Adipocyte (in vitro differentiated cells): ENCODE measurements around the gene MLN.

Experiments
- DNase-seq: peaks from one replicate; pipeline ENCODE4 v3.0.0-alpha.2; 2015; ENCODE audit warnings: low read depth
- H3K27me3 ChIP-seq: replicated peaks from 2 replicates; pipeline ENCODE4 v1.7.0; 2013; ENCODE audit warnings: mild to moderate bottlenecking, low read length, moderate library complexity; ENCODE audit not compliant: control insufficient read depth, insufficient read depth
- H3K36me3 ChIP-seq: 2 replicates; pipeline ENCODE4 v1.7.0; 2013; ENCODE audit warnings: low read length, mild to moderate bottlenecking, moderate library complexity; ENCODE audit not compliant: control insufficient read depth, insufficient read depth, severe bottlenecking
- H3K4me1 ChIP-seq: 2 replicates; pipeline ENCODE4 v1.7.0; 2013; ENCODE audit warnings: mild to moderate bottlenecking, low read length, moderate library complexity; ENCODE audit not compliant: control insufficient read depth, insufficient read depth
- H3K4me3 ChIP-seq: 2 replicates; pipeline ENCODE4 v1.7.0; 2013; ENCODE audit warnings: mild to moderate bottlenecking, low read length, moderate library complexity
- H3K9ac ChIP-seq: 2 replicates; pipeline ENCODE4 v1.7.0; 2013; ENCODE audit warnings: mild to moderate bottlenecking, low read length, moderate library complexity
- H3K9me3 ChIP-seq: 2 replicates; pipeline ENCODE4 v1.7.0; 2013; ENCODE audit warnings: mild to moderate bottlenecking, low read length, moderate library complexity; ENCODE audit not compliant: control insufficient read depth

Gene MLN, protein sequence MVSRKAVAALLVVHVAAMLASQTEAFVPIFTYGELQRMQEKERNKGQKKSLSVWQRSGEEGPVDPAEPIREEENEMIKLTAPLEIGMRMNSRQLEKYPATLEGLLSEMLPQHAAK

DNA sequence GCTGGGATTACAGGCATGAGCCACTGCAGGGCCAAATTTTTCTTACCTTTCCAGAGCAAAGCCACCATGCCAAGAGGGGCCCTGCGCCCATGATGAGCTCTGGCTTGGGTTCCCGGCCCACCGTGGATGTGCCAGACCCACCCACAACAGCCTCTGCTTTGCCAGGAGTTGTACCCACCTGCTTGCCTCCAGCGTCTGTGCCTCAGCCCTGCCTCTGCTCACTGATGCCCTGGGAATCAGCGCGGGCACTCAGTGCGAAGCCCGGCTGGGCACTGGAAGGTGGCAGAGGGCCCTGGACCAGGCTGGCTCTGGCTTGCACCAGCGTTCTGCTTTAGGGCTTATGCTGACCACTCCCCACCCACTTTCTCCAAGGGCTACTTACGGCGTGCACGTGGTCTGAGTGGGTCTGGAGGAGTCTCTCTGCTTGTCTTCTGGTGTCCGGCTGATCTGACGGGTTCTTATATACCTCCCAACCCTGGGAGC lies at the start of gene MLN:
Gene MLN (minus strand): TSS at position 433 of the 483 bp plus-strand sequence. CDS start 2,840 bp downstream, outside the sequence.
- peaks cover 3% of the 10 kb centered on the region for H3K9me3 ChIP-seq
- peaks cover 51% of the 10 kb centered on the region for H3K27me3 ChIP-seq
- no peak within 1 kb of the TSS for H3K9ac ChIP-seq
- H3K36me3 ChIP-seq, result no peaks in the 10 kb centered on the region
- H3K4me1 ChIP-seq, result peaks cover 24% of the 10 kb centered on the region
- no peak within 1 kb of the TSS for H3K4me3 ChIP-seq
- no peak for DNase-seq

DNA sequence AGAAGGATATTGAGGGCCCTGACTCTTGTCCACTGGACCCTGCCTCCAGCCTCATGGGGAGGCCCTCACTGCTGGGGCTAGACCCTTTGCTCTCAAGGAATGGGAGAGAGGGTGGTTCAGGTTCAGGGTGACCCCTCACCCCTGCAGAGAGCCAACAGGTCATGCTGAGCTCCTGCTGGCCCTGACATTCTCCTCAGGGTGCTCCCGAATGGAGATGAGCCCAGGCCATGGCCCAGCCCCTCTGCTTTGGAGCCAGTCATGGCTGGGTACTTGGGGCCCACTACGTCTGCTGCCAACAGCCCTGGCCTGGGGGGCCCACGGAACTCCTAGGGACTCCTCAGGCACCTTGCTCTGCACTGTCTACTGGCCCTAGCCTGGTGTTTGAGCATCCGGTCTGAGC lies 49.2 kb upstream of the MLN start:
- Histone ChIP-seq H3K9me3 (no peaks in the 10 kb centered on the region), H3K36me3 (no peaks in the 10 kb centered on the region), H3K9ac (no peak overlapping the region), H3K4me3 (no peak overlapping the region), H3K27me3 (peaks cover 15% of the 10 kb centered on the region), H3K4me1 (peaks cover 7% of the 10 kb centered on the region)
- DNase-seq, result no peak

DNA sequence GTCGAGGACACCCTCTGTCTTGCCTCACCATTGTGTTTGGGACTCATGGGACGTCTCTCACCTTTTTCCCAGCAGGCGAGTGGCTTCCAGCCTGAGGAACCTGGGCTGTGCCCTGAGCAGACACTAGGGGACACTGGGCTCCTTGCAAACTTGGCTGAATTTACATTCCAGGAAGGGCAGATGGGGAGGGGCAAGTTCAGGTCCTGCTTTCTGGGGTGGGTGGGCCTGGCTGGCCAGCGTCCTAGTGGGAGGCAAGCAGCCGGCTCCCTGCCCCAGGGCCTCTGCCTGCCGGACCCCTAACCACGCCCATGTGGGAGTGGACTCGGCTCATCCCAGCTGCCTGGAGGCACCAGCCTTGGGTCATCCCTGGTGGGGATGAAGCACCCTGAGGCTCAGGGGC lies 48.2 kb upstream of the MLN start:
- Histone ChIP-seq H3K36me3 (no peaks in the 10 kb centered on the region), H3K27me3 (peaks cover 15% of the 10 kb centered on the region), H3K9me3 (no peaks in the 10 kb centered on the region), H3K4me1 (no peaks in the 10 kb centered on the region), H3K4me3 (no peak overlapping the region), H3K9ac (no peak overlapping the region)
- peak; percentile 23 for DNase-seq

DNA sequence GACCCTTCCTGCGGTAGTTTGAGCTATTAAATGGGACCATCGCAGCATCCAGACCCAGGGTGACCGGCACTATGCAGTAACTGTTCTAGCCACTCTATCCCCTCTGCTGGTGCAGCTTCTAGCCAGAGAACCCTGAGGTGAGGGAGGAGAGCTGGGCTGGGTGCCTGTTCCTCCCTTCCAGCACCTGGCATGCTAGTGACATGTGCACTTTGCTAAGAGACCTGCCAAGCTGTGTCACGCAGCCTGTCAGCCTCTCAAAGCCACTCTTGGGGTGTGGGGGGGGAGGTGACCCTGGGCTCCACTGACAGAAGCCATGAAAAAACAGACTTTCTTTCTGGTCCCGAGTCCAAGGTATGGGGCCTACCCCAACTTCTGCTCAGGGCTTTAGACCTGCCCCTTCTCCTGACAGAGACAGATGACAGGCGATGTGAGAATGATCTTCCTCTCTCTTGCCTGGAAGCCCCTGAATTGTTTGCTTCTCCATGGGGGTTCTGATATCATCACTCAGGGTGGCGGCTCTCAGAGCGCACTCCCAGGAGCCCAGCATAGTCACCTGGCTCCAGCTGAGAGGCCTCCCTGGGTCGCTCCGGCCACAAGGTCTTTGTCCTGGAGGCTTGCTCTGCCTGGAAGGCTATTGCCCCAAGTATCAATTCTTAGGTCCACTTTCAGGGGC lies 47.2 kb upstream of the MLN start:
- Histone ChIP-seq H3K36me3 (no peaks in the 10 kb centered on the region), H3K27me3 (peaks cover 15% of the 10 kb centered on the region), H3K4me1 (no peaks in the 10 kb centered on the region), H3K9ac (no peak overlapping the region), H3K9me3 (no peaks in the 10 kb centered on the region), H3K4me3 (no peak overlapping the region)
- DNase-seq, result no peak

DNA sequence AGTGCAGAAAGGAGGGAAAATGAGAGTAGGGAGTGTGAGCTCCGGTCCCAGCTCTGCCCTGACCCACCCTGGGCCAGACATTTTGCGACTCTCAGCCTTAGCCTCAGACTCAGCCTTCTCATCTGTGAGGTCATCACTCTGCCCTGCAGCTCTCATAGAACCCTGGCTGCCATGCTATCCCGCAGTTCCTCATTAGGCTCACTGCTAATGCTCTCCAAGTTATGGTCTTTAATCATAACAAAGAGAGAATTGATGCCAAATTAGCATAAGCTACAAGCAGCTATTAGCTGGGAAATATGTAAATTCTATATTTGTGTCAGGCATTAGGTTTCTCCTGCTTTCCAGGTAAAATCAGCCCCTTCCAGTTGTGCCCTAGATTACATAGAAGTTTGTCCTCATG lies 46.5 kb upstream of the MLN start:
- no peak overlapping the region for H3K9ac ChIP-seq
- H3K4me3 ChIP-seq, result no peak overlapping the region
- H3K36me3 ChIP-seq, result no peaks in the 10 kb centered on the region
- H3K4me1 ChIP-seq, result no peaks in the 10 kb centered on the region
- no peaks in the 10 kb centered on the region for H3K9me3 ChIP-seq
- H3K27me3 ChIP-seq, result peaks cover 15% of the 10 kb centered on the region
- no peak for DNase-seq

DNA sequence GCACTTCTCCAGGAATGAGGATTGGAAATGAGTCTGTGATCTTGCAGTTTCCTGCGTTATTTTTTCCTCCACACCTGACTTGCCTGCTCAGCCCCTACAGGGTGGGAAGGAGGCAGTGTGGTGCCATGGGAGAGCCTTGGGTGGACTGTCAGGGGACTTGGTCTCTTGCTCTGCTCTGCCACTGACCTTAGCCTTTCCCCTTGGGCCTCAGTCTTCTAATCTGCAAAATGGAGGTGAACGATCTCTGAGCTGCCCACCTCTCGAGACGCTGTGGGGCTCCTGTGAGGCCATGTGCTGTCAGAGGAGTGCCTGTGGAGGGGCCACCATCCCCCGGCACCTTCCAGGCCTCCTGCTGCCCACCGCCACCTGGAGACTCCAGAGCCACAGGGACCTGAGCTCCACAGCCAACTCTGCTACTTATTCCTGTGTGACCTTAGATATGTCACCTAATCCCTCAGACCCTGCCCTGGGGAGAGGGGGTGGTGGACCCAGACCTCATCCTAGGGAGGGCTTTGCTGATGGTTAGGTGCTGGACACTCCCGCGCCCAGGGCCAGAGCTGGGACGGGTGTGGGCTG lies 45.8 kb upstream of the MLN start:
- no peak for DNase-seq

DNA sequence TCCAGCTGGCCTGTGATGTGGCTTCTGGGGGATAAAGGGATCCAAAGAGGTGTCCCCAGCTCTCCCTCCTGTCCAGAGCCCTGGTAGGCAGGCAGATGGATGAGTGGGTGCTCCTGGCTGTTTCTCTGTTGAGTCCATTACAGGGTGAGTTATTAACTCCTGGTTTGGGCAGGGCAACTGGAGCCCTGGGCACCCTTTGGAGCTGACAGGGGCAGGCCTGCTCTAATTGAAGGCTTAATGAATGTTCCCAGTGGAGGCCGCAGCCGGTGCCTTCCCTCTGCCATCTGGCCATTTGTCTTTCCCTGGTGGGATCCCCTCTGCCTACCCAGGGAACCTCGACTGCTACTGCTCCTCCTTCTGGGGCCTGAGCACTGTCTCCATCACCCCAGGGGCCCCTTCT lies 44.7 kb upstream of the MLN start:
- Histone ChIP-seq H3K4me1 (no peaks in the 10 kb centered on the region), H3K9me3 (no peaks in the 10 kb centered on the region), H3K4me3 (no peak overlapping the region), H3K36me3 (no peaks in the 10 kb centered on the region), H3K27me3 (peaks cover 15% of the 10 kb centered on the region), H3K9ac (no peak overlapping the region)
- no peak for DNase-seq

More for the DNA sequence above, 45.8 kb upstream of the MLN start:
- Histone ChIP-seq H3K4me1 (no peaks in the 10 kb centered on the region), H3K9me3 (no peaks in the 10 kb centered on the region), H3K4me3 (no peak overlapping the region), H3K27me3 (peaks cover 15% of the 10 kb centered on the region), H3K9ac (no peak overlapping the region), H3K36me3 (no peaks in the 10 kb centered on the region)

DNA sequence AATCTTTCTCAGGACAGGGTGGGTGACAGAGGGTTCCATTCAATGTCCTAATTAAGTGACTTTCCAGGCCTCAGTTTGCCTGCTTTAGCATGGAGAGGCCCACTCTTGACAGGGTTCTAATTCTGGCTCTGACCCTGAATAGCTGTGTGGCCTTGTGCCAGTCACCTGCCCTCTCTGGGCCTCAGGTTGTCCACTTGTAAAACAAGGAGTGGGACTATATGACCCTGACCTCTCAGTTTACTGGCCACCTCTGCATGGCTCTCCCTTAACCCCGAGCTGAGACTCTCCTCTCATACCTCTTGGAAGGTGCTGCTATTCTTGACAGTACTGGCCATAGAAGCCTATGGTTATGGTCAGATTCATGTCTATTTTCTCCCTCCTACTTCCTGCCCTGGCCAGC lies 44.1 kb upstream of the MLN start:
- no peak for DNase-seq
- H3K9ac ChIP-seq, result no peak overlapping the region
- H3K9me3 ChIP-seq, result no peaks in the 10 kb centered on the region
- no peaks in the 10 kb centered on the region for H3K36me3 ChIP-seq
- H3K27me3 ChIP-seq, result peaks cover 15% of the 10 kb centered on the region
- H3K4me3 ChIP-seq, result no peak overlapping the region
- H3K4me1 ChIP-seq, result peaks cover 6% of the 10 kb centered on the region

DNA sequence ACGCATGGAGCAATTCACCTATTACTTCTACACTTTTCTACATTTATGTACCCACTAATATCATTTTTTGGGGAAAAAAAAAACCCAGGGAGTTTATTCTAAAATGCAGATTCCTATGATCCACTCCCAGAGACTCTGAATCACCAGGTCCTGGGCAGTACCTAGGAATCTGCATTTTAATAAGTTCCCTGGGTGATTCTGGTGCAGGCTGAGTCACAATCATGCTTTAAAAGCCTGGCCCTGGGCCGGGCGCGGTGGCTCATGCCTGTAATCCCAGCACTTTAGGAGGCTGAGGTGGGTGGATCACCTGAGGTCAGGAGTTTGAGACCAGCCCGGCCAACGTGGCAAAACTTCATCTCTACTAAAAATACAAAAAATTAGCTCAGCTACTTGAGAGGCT lies 43.3 kb upstream of the MLN start:
- Histone ChIP-seq H3K9ac (no peak overlapping the region), H3K9me3 (no peaks in the 10 kb centered on the region), H3K4me1 (peaks cover 8% of the 10 kb centered on the region), H3K27me3 (peaks cover 15% of the 10 kb centered on the region), H3K36me3 (no peaks in the 10 kb centered on the region), H3K4me3 (no peak overlapping the region)
- DNase-seq, result no peak

DNA sequence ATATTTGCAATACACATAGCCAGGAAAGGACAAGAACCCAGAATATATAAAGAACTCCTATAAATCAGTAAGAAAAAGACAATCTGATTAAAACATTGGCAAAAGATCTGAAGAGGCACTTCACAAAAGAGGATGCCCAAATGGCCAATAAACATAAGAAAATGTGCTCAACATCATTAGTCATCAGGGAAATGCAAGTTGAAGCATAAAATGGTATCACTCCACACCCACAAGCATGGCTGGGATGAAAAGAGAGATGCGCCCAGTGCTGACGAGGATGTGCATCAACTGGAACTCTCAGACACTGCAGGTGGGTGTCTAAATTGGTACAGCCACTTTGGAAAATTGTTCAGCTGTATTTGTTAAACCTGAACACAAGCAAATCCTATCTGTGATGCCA lies 42.4 kb upstream of the MLN start:
- Histone ChIP-seq H3K4me3 (no peak overlapping the region), H3K9me3 (no peaks in the 10 kb centered on the region), H3K27me3 (peaks cover 10% of the 10 kb centered on the region), H3K4me1 (peaks cover 8% of the 10 kb centered on the region), H3K9ac (no peak overlapping the region), H3K36me3 (no peaks in the 10 kb centered on the region)
- no peak for DNase-seq

DNA sequence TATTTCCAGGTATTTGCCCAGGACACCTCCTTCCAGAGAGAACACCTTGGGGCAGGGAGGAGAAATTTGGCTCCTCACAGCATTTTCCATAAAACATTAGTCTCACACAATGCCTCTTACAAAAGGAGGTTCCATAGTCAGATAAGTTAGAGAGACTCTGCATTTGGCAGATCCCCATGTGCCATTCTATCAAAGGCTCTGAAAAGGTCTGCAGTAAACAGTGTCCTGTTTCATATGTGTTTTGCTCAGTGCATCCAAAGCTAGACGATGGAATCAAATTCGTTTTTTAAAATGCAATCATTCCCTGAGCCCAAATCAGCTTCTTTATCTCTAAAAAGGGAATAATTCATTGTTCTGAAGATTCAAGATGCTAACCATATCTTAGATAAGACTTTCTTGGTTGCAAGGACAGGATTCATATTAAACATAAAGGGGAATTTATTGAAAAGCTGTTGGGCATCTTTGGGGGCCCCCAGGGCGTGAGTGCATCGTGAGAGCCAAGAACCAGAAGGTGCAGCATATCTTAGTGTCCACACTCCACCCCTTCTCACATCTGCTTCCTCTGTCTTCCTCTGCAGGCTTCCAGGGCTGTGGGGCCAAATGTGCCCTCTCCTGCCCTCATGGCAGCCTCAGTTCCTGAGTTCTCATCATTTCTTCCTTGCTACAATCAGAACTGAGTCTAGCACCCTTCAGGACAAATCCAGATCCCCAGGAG lies 41.4 kb upstream of the MLN start:
- DNase-seq, result no peak
- Histone ChIP-seq H3K9me3 (no peaks in the 10 kb centered on the region), H3K4me3 (no peak overlapping the region), H3K27me3 (no peaks in the 10 kb centered on the region), H3K4me1 (peaks cover 17% of the 10 kb centered on the region), H3K36me3 (no peaks in the 10 kb centered on the region), H3K9ac (no peak overlapping the region)
